HG03196 (cell line): Measurements from ENCODE around the gene MAMDC4.

Source experiments
- ATAC-seq: cut with Tn5 transposase; IDR thresholded peaks from one replicate; pipeline ENCODE4 v1.9.1; 2021; ENCODE audit not compliant: unreplicated experiment

The MAMDC4 gene

DNA sequence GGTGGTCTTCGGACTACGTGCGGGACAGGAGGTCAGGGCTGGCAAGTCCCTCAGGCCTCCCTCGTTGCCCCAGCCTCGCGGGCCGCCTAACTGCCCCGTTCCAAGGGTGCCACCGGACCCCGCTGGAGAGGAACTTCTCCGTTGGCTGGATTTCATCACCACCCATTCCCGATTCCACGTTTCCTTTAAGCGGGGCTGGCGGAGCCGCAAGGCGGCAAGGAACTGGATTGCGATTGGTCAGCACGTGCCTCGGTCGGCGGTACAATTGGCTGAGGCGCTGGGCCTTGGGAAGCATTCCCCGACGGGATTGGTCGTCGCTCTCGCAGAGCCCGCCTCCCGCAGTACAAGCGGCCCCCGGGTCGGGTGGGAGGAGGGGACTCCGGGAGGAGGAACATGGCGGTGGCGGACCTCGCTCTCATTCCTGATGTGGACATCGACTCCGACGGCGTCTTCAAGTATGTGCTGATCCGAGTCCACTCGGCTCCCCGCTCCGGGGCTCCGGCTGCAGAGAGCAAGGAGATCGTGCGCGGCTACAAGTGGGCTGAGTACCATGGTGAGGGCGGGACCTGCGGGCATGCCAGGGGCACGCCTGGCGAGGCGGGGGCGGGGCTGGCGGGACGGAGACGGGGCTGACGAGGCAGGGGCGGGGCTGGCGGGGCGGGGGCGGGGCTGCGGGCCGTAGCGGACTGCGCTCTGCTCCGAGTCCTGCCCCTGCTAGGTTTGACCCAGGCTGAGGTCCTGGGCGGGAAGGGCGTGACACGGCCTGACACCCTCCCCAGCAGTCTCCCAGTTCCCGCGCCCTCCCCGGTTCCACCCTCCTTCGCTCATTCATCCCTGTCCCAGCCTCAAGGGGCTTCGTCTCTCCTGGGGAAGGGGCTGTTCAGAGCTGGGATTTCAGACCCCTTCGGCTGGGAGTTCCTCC lies 2.8 kb upstream of the MAMDC4 start, which contains the start of gene PHPT1:
TSS of gene PHPT1 (plus strand) at position 372 of the 922 bp plus-strand sequence. CDS start at position 394, 22 bp downstream.
- peak; percentile 73 for ATAC-seq

DNA sequence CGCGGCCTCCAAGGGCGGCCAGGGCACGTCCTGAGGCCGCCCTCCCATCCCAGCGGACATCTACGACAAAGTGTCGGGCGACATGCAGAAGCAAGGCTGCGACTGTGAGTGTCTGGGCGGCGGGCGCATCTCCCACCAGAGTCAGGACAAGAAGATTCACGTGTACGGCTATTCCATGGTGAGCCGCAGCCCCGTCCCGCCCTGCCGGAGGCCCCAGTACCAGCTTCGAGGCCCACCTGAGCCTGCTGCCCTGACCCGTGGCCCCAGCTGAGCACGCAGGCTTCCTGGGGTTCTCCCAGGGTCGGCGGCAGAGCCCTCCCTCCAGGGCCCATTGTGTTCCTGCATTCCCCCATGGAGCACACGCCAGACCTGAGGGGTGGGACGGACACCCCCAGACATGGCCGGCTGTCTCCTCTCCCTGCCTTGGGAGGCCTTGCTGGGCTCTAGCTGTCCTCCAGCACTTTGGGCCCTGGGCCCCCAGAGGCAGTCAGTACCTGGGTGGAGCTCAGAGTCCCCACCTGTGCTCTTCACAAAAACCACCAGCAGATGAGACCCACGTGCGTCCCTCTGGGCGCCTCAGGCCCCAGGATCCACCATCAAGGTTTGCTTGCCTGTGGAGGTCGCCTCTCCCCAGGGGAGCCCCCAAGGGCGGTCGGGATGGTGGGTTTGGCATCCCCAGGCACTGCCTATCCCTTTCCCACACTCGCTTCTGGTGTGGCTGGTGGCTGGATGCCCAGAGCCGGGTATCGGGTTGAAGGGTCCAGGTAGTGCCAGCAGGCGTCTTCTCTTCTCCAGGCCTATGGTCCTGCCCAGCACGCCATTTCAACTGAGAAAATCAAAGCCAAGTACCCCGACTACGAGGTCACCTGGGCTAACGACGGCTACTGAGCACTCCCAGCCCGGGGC lies 1.9 kb upstream of the MAMDC4 start:
- ATAC-seq: no peak

GRCh38 chr9:136850866-136851775 lies 1.0 kb upstream of the MAMDC4 start:
- ATAC-seq: no peak

GRCh38 chr9:136852664-136853595 lies 784 bp downstream of the MAMDC4 start:
- no peak for ATAC-seq

GRCh38 chr9:136853596-136854112 lies 1.5 kb downstream of the MAMDC4 start:
- no peak for ATAC-seq

GRCh38 chr9:136854113-136854841 lies 2.1 kb downstream of the MAMDC4 start:
- no peak for ATAC-seq

DNA sequence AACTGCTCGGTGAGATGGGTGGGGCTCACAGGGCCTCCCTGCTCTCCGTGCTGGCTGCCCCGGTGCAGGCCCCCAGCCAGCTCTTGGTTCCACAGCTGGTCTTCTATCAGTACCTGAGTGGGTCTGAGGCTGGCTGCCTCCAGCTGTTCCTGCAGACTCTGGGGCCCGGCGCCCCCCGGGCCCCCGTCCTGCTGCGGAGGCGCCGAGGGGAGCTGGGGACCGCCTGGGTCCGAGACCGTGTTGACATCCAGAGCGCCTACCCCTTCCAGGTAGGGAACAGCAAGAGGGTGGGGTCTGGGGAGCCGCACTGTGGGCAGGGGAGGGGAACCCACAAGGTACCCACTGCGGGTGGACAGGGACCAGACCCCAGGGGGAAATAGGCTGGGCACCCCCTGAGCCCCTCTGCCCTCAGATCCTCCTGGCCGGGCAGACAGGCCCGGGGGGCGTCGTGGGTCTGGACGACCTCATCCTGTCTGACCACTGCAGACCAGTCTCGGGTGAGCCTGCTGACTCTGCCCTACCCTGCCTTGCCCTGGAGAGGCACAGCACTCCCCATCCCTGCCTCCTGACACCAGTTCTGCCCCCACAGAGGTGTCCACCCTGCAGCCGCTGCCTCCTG lies 2.8 kb downstream of the MAMDC4 start:
- ATAC-seq: no peak

DNA sequence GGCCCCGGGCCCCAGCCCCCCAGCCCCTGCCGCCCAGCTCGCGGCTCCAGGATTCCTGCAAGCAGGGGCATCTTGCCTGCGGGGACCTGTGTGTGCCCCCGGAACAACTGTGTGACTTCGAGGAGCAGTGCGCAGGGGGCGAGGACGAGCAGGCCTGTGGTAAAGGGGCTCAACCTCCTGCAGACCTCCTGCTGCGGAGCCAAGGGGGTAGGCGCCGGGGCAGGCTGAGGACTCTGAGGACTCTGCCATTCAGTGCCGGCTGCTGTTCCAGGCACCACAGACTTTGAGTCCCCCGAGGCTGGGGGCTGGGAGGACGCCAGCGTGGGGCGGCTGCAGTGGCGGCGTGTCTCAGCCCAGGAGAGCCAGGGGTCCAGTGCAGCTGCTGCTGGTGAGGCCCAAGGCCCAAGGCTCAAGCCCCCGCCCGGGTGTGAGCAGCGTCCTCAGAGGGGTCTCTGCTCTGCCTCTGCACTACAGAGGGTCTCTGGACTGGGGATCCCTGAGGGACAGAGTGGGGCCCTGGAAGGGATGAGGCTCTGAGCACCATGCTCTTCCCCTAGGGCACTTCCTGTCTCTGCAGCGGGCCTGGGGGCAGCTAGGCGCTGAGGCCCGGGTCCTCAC lies 3.4 kb downstream of the MAMDC4 start:
- ATAC-seq: no peak

GRCh38 chr9:136856079-136856476 lies 3.9 kb downstream of the MAMDC4 start:
- no peak for ATAC-seq

DNA sequence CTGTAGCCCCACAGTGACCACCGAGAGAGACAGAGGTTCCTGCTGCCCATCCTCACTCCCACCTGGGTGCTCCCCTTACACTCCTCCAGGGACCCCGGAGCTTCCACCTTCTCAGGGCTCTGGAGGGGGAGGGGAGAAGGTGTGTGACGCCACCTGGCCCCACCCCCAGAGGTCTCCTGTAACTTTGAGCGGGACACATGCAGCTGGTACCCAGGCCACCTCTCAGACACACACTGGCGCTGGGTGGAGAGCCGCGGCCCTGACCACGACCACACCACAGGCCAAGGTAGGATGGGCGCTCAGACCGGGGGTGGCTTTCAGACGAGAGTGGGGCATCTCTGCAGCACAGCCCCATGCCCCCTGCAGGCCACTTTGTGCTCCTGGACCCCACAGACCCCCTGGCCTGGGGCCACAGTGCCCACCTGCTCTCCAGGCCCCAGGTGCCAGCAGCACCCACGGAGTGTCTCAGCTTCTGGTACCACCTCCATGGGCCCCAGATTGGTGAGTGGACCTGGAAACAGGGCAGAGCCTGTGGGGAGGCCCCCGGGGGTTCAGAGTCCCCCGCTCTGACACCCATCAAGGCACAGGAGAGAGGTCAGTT lies 4.5 kb downstream of the MAMDC4 start:
- no peak for ATAC-seq

DNA sequence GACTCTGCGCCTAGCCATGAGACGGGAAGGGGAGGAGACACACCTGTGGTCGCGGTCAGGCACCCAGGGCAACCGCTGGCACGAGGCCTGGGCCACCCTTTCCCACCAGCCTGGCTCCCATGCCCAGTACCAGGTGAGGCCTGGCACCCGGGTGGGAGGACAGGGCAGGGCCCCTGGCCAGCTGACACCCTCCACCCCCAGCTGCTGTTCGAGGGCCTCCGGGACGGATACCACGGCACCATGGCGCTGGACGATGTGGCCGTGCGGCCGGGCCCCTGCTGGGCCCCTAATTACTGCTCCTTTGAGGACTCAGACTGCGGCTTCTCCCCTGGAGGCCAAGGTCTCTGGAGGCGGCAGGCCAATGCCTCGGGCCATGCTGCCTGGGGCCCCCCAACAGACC lies 5.0 kb downstream of the MAMDC4 start:
- no peak for ATAC-seq

DNA sequence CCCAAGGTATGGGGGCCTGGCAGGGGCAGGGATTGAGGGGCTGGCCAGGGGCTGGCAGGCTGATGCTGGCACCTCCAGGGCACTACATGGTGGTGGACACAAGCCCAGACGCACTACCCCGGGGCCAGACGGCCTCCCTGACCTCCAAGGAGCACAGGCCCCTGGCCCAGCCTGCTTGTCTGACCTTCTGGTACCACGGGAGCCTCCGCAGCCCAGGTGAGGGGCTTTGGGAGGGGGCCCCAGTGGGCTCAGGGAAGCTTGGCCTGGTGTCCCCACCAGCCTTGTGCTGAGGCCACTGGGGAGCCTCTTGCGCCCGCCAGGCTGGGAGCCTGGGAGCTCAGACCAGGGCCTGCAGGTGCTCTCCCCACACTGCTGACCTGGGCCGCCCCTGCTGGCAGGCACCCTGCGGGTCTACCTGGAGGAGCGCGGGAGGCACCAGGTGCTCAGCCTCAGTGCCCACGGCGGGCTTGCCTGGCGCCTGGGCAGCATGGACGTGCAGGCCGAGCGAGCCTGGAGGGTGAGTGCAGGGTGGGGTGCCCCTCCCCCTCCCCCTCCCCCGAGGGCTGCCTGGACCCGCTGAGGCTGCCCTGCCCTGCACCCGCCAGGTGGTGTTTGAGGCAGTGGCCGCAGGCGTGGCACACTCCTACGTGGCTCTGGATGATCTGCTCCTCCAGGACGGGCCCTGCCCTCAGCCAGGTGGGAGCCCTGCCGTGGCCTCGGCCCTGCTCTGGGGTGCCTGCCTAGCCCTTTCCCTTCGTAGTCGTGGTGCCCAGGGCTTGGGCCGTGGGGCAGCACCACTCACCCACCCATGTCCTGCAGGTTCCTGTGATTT lies 5.7 kb downstream of the MAMDC4 start:
- no peak for ATAC-seq

- no peak for ATAC-seq
Measured at GRCh38 chr9:136858452-136858843, 6.3 kb downstream of the MAMDC4 start.

DNA sequence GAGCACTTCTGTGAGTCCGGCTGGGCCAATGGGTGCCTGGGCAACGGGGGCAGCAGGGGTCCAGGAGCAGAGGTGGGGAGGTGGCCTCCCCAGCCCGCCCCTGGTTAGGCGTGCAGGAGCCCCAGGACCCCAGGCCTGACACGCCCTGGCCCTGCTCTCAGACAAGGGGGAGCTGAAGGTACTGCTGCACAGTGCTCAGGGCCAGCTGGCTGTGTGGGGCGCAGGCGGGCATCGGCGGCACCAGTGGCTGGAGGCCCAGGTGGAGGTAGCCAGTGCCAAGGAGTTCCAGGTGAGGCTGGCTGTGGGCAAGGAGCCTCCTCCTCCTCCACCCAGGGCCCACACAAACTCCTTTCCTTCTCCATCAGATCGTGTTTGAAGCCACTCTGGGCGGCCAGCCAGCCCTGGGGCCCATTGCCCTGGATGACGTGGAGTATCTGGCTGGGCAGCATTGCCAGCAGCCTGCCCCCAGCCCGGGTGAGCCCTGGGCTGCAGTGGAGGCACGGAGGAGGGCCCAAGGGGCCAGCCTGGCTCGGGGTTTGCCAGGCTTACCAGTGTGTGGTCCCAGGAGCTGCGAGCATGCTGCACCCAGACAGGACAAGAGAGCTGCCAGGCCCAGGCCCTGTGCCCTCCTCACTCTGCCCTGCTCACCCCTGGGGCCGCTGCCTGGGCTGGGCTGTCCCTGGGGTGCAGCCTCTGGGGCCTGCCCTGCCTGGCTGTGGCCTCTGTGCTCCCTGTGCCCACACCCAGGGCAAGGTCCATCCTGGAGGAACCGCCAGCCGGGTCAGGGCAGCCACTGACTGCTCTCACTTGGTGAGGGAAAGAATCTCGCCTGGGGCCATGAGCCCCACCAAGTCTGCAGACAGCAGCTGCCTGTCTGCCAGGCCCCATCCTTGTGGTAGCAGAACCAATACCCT lies 7.0 kb downstream of the MAMDC4 start:
- ATAC-seq: no peak

- ATAC-seq: no peak
Measured at GRCh38 chr9:136860529-136860928, 8.4 kb downstream of the MAMDC4 start.
